GM10847 (cell line): ENCODE results near the gene C16orf82.

Experiments
- POLR2A ChIP-seq: IDR thresholded peaks from 2 replicates; pipeline ENCODE4 v1.6.1; 2011; ENCODE audit not compliant: insufficient read length; ENCODE audit errors: extremely low read depth

C16orf82 gene

DNA sequence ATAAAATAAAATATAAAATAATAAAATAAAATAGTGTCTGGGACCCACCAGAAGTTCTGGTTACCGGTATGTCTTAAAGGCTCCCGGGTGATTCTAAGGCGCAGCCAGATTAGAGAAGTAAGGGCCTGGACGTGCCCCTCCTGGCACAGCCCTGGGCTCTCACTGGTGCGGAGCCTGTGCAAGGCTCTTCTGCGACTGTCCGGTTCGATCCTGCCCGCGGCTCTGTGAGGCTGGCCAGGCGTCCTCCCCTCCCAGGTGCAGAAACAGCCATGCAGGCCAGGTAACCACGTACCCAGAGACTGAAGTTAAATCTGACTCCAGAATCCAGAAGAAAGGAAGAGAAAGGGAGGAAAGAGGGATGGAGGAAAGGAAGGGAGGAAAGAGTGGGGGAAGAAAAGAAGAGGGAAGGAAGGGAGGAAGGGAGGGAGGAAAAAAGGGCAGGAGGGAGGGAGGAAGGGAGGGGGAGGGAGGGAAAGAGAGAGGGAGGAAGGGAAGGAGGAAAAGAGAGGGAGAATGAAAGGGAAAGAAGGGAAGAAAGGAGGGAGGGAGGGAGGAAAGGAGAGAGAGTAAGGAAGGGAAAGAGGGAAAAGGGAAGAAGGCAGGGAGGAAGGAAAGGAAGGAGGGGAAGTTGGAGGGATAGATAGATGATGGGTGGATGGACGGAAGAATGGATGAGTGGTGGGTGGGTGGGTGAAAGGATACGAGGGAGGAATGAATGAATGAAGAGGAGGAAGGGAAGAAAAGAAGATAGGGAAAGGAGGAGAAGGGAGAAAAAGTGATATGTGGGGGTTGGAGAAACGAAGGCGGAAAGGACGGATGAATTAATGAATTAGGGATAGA lies 42.3 kb downstream of the C16orf82 start:
- no peak for TF ChIP-seq POLR2A

DNA sequence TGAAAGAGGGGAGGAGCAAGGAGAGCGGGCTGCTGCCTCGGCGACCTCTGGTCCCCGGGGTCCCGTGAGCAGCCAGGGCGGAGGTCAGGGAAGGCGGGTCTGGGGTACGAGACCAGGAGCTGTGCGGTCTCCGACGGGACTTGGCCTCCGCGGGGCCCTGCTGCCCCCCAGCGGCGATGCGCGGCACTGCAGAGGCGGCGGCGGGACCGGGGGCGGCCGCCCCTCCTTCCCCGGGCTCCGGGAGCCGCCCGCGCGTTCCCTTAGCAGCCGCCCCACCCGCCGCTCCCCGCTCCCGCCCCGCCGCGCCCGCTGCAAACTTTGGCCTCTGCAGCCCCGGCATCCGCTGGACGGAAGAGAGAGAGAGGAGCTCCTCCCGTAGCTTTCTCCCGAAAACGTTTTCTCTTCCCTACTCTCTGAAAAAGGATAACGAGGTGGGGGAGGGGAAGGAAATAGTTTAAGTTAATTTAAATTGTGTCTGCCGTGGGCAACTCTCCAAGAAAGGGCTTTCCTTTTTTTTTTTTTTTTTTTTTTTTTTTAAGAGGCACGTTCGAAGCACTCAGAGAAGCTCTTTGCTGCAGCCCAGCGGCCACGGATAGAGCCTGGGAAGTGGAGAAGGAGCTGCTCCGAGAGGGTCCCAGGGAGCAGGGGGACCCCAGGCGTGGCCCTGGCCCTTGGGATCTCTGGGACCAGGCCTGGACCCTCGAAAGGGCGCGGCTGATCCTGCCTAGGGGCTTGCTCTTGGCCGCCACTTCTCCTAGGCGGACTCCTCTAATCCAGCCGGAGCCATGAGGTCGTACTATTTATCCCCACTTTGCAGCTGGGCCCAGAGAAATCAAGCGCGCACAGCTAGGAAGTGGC lies 43.2 kb downstream of the C16orf82 start:
- TF ChIP-seq POLR2A, result no peak

DNA sequence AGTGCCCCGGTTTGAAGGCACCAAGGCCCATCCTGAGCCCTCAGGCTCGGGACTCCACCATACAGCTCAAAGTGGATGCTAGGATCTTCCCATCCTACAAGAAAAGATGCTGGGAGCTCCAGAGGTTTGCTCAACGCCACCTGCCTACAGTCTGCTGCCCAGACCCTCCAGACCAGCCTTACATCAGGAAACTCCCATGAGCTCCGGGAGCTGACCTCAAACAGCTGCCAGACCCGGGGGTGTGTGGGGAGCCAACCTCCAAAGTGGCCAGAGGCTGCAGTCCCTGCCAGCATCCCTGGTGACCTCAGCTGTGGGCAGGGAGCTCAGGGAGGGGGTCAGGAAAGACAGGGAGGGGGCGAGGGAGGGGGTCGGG lies 43.8 kb downstream of the C16orf82 start:
- no peak for TF ChIP-seq POLR2A

DNA sequence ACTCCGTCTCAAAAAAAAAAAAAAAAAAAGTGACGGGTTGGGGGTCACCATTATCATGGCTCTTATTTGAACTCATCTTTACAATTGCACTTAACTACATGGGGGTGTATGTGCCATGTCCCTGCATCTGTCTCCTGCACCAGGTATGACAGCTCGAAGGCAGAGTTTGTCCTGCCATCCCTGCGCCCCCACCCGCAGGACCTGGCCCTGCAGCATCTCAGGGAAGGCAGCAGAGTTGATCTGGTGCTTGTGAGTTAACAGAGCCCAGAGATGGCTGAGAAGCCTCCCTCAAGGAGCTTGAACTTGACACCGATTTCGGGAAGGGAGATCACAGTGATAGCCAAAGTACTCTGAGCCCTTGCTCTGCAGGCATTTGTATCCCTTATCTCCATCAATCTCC lies 44.8 kb downstream of the C16orf82 start:
- TF ChIP-seq POLR2A, result no peak

DNA sequence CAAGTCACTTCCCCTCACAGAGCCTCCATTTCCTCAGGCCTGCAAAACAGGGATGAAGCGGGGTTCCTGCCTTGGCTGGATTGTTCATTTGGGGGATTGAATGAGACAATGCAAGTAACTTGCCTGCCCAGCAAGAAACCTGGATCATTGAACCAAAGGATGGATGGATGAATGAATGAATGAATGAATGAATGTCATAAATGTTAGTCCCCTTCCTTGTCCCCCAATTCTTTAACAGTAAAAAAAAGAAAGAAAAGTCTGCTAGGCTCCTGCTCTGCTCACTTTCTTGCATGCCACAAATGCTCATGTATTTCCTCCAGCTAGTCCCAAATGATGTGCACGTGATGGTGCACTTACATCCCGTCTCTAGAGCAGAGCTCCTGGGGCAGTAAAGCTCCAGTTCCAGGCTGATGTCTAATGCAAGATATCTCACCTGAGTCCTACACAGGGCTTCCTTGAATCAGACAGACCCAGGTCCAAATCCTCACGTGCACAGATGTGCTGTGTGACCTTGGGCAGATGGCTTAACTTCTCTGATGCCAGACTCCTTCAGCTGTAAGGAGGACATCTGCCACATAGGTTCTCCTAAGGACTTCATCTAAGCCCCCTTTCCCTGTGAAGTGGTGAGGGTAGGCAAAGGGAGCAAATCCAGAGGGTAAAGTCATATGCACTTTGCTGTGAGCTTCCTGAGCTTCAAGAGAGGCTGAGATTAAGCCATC lies 45.5 kb downstream of the C16orf82 start:
- TF ChIP-seq POLR2A, result no peak

DNA sequence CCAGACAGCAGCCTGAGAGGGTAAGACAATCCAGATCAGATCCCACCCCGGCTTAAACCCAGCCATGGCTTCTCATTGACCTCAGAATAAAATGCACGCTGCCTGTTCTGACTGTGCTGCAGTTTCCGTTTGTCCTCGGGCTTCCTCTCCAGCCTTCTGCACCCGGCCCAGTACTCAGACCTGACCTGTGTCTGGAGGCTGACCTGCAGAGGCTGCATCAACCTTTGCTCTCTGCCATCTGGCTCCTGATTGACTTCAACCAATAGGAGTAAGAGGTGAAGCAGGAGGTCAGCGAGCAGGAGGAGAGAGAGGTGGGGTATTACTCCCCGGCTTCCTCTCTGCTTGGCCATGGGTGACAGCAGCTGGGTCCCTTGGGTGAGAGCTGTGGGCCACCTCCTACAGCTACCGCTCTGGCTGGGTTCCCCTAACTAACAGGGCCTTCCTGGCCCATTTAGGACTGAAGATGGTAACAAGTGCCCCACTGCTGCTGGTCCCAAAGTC lies 46.7 kb downstream of the C16orf82 start:
- no peak for TF ChIP-seq POLR2A

DNA sequence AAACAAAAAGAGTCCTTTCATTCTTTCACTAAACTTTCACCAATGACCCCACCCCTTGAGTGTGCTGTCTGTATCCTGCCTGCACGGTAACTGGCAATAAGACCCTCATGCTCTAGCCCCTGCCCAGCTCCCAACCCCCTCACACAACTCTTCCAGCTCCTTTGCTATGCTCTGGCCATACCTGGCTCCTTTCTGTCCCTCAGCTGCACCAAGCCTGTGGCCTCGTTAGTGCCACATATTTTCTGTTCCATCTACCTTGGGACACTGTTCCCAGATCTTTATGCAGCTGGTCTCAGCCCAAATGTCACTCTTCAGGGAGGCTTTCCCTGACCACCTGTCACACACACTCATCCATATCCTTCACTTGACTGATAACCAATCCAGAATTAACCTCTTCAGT lies 47.3 kb downstream of the C16orf82 start:
- TF ChIP-seq POLR2A, result no peak

DNA sequence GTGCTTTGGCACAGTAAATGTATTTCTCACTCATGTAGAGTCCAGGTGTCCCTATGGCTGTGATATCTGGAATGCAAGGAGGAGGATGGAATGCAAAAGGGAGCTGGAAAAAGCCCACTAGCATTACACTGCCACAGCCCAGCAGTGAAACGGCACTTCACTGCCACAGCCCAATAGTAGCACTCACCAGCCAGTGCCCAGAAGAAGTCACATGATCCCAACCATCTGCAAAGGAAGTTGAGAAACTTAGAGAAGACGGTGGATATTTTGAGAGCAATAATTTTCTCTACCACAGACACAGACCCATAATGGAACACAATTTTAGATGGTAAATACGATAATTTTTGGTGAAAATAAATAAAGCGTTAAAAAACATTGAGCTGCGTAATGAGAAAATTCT lies 51.8 kb downstream of the C16orf82 start:
- no peak for TF ChIP-seq POLR2A
